GM15510 (cell line): ENCODE data around the gene P2RY4.

Experiments
- POLR2A ChIP-seq: IDR thresholded peaks from 3 replicates; pipeline ENCODE4 v1.6.1; 2011; ENCODE audit warnings: borderline replicate concordance; ENCODE audit not compliant: insufficient read length; ENCODE audit errors: extremely low read depth

P2RY4 gene

GRCh38 chrX:70260104-70260503 lies at the start of gene P2RY4:
P2RY4 (minus strand) TSS chrX:70260204; CDS start chrX:70259624, 580 bp downstream.
- TF ChIP-seq POLR2A: no peak

GRCh38 chrX:70301716-70302115 lies 41.7 kb upstream of the P2RY4 start:
- no peak for TF ChIP-seq POLR2A

DNA sequence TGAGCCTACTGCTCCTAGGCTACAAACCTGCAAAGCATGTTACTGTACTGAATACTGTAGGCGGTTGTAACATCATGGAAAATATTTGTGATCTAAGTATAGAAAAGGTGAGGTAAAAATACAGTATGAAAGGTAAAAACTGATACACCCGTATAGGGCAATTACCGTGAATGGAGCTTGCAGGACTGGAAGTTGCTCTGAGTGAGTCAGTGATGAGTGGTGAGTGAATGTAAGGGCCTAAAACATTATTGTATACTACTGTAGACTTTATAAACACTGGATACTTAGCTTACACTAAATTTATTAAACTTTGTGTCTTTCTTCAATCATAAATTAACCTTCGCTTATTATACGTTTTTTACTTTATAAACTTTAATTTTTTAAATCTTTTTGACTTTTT lies 33.6 kb upstream of the P2RY4 start:
- TF ChIP-seq POLR2A: no peak

- TF ChIP-seq POLR2A: no peak
These were observed 32.8 kb upstream of the P2RY4 start for GRCh38 chrX:70292788-70293187.

GRCh38 chrX:70289793-70290770 lies 30.1 kb upstream of the P2RY4 start, which contains the start of the genes KIF4A and PDZD11:
KIF4A (plus strand) TSS chrX:70290104; CDS start chrX:70290459, 355 bp downstream.
PDZD11 (minus strand) TSS chrX:70289927; CDS start chrX:70289341, 586 bp downstream.
- peak; percentile 73 for TF ChIP-seq POLR2A

GRCh38 chrX:70289168-70289792 lies 29.3 kb upstream of the P2RY4 start:
- no peak for TF ChIP-seq POLR2A

GRCh38 chrX:70281951-70282350 lies 21.9 kb upstream of the P2RY4 start, which contains the start of gene RAB41:
RAB41 (plus strand) TSS chrX:70282172; CDS start chrX:70282218, 46 bp downstream.
- no peak for TF ChIP-seq POLR2A

- TF ChIP-seq POLR2A: no peak
These were observed 20.6 kb upstream of the P2RY4 start for GRCh38 chrX:70280573-70280972.

- TF ChIP-seq POLR2A: no peak
These were observed 19.1 kb upstream of the P2RY4 start for GRCh38 chrX:70279081-70279480.

DNA sequence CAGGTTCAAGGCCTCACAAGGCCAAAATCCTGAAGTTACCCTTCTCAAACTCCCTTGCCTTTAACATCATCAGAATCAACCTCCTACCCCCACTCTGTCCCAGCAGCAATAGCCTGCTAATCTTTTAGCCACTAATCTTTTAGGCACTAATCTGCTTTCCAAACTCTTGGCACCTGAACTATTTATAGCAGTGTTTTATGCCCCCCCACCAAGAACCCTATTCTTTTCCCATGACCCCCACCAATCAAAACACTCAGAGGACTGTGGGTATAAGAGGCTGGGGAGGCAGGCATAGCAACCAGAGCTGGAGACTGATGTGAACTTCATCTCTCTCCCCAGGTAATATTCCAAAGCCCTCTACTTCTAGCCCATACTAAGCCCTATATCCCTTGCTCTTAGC lies 8.0 kb upstream of the P2RY4 start, which contains the start of gene ARR3:
Gene ARR3, plus strand, starts transcription at position 301 of the 400 bp plus-strand sequence. CDS start 1,052 bp downstream, outside the sequence.
- no peak for TF ChIP-seq POLR2A

GRCh38 chrX:70264784-70265183 lies 4.8 kb upstream of the P2RY4 start:
- TF ChIP-seq POLR2A: no peak

- TF ChIP-seq POLR2A: no peak
These were observed 3.1 kb upstream of the P2RY4 start for GRCh38 chrX:70262952-70263567.

- TF ChIP-seq POLR2A: no peak
These were observed 2.3 kb downstream of the P2RY4 start for GRCh38 chrX:70257423-70258288.

GRCh38 chrX:70255452-70255851 lies 4.6 kb downstream of the P2RY4 start:
- TF ChIP-seq POLR2A: no peak
